HCT116 (cell line): ENCODE measurements around the gene P2RX1. TPM values are rescaled to one million over a fixed set of nuclear protein-coding genes. Genes with fewer than 3 reads are reported as not detected.

ENCODE experiments used
- ATAC-seq: fragments of 200-7000 bp; cut with Tn5 transposase; 2 replicates; pipeline ENCODE4 v1.9.1; 2020; ENCODE audit warnings: mild to moderate bottlenecking, moderate library complexity
- BruUV-seq: library from RNA; stranded (reverse); fragments of 400-500 nt; replicated peaks from 2 replicates; lab custom pipeline; 2021; lab: Mats Ljungman, UMichigan
- CTCF ChIA-PET: fragments of 300-600 bp; sonication (Branson Sonifier 250); formaldehyde crosslinking; loops from one replicate; lab custom pipeline; 2021; ENCODE audit warnings: antibody characterized with exemption; lab: Charles Lee
- POLR2A ChIA-PET: fragments of 300-600, 350-600 bp; sonication (Branson Sonifier 250); formaldehyde crosslinking; loops from one replicate; lab custom pipeline; 2021; ENCODE audit warnings: antibody characterized with exemption; lab: Charles Lee
- RAD21 ChIA-PET, 2 experiments: fragments of 300-600 bp; sonication (Branson Sonifier 250); formaldehyde crosslinking; loops; one replicate each; lab custom pipeline; 2023; ENCODE audit warnings: low total read pairs in 2 of 2; ENCODE audit not compliant: uncharacterized antibody in 2 of 2, unreplicated experiment in 2 of 2, low non-redundant PET in 1 of 2; lab: Charles Lee
- DNase-seq: peaks from one replicate; pipeline ENCODE4 v3.0.0-alpha.2; 2010; ENCODE audit warnings: low read depth, low spot score
- H2AFZ ChIP-seq: fragments of 200-600 bp; shearing (Covaris generic), sonication (generic); 2 replicates; pipeline ENCODE4 v1.6.1; 2017; ENCODE audit warnings: low read depth, mixed run types, mixed read lengths, antibody characterized with exemption, low read length; ENCODE audit not compliant: poor library complexity, severe bottlenecking
- H3K27ac ChIP-seq: 2 replicates; pipeline ENCODE4 v1.5.1; 2012; ENCODE audit warnings: low read depth, low read length
- H3K27me3 ChIP-seq: fragments of 200-600 bp; sonication (generic); 2 replicates; pipeline ENCODE4 v1.6.1; 2016; ENCODE audit warnings: mixed run types, low read length, mixed read lengths; ENCODE audit not compliant: insufficient read depth
- H3K36me3 ChIP-seq, 2 experiments: fragments of 200-500 bp in 1 of 2; fragments of 200-600 bp in 1 of 2; sonication (Bioruptor generic) in 1 of 2; sonication (generic) in 1 of 2; 2 replicates each; pipeline versions ENCODE4 v1.5.1 to v1.6.1; 2014 to 2016; ENCODE audit warnings: low read length in 2 of 2, inconsistent platforms in 1 of 2, mixed read lengths in 1 of 2, mixed run types in 1 of 2; ENCODE audit not compliant: insufficient read depth in 2 of 2, control insufficient read depth in 1 of 2
- H3K4me1 ChIP-seq, 2 experiments: fragments of 200-600 bp in 1 of 2; sonication (generic) in 1 of 2; 2 replicates each; pipeline versions ENCODE4 v1.5.1 to v1.6.1; 2012 to 2017; ENCODE audit warnings: low read length in 2 of 2, inconsistent platforms in 1 of 2, mild to moderate bottlenecking in 1 of 2, mixed read lengths in 1 of 2, mixed run types in 1 of 2, moderate library complexity in 1 of 2; ENCODE audit not compliant: insufficient read depth in 2 of 2, control insufficient read depth in 1 of 2
- H3K4me2 ChIP-seq: fragments of 200-600 bp; sonication (generic); 2 replicates; pipeline ENCODE4 v1.6.1; 2017; ENCODE audit warnings: mixed run types, low read length, mixed read lengths
- H3K4me3 ChIP-seq, 2 experiments: fragments of 200-600 bp in 1 of 2; sonication (generic) in 1 of 2; replicated peaks in 1 of 2; 2 replicates each; pipeline ENCODE4 v1.5.1; 2011 to 2016; ENCODE audit warnings: low read length in 2 of 2, control low read depth in 1 of 2, low read depth in 1 of 2, mild to moderate bottlenecking in 1 of 2, mixed read lengths in 1 of 2, mixed run types in 1 of 2
- H3K79me2 ChIP-seq: fragments of 200-600 bp; sonication (generic); 2 replicates; pipeline ENCODE4 v1.6.1; 2017; ENCODE audit warnings: mild to moderate bottlenecking, mixed run types, low read length, moderate library complexity, mixed read lengths; ENCODE audit not compliant: insufficient read depth
- H3K9ac ChIP-seq: fragments of 200-600 bp; sonication (generic); 2 replicates; pipeline ENCODE4 v1.6.1; 2016; ENCODE audit warnings: low read length, mixed read lengths
- H3K9me2 ChIP-seq: fragments of 200-600 bp; sonication (generic), shearing (Covaris generic); 2 replicates; pipeline ENCODE4 v1.6.1; 2017; ENCODE audit warnings: mixed run types, mild to moderate bottlenecking, moderate library complexity; ENCODE audit not compliant: insufficient read depth
- H3K9me3 ChIP-seq, 2 experiments: fragments of 200-500 bp in 1 of 2; fragments of 200-600 bp in 1 of 2; sonication (Bioruptor generic) in 1 of 2; sonication (generic) in 1 of 2; 2 replicates each; pipeline ENCODE4 v1.6.1; 2014 to 2017; ENCODE audit warnings: low read length in 2 of 2, mixed read lengths in 2 of 2, inconsistent platforms in 1 of 2, low read depth in 1 of 2, mild to moderate bottlenecking in 1 of 2, mixed run types in 1 of 2, moderate library complexity in 1 of 2; ENCODE audit not compliant: control insufficient read depth in 1 of 2, insufficient read depth in 1 of 2
- H4K20me1 ChIP-seq: fragments of 200-600 bp; sonication (generic), shearing (Covaris generic); 2 replicates; pipeline ENCODE4 v1.6.1; 2017; ENCODE audit warnings: mixed run types, mild to moderate bottlenecking, moderate library complexity; ENCODE audit not compliant: insufficient read depth
- ATF3 ChIP-seq: IDR thresholded peaks from 2 replicates; pipeline ENCODE4 v1.6.1; 2012
- CEBPB ChIP-seq: IDR thresholded peaks from 2 replicates; pipeline ENCODE4 v1.6.1; 2012; ENCODE audit warnings: low read depth
- MAX ChIP-seq: IDR thresholded peaks from 2 replicates; pipeline ENCODE4 v1.6.1; 2012
- REST ChIP-seq: IDR thresholded peaks from 2 replicates; pipeline ENCODE4 v1.6.1; 2012; ENCODE audit warnings: low read depth
- SRF ChIP-seq: IDR thresholded peaks from 2 replicates; pipeline ENCODE4 v1.6.1; 2012; ENCODE audit warnings: low read depth
- YY1 ChIP-seq: IDR thresholded peaks from 2 replicates; pipeline ENCODE4 v1.6.1; 2011; ENCODE audit warnings: low read length, low read depth, moderate library complexity, mild to moderate bottlenecking; ENCODE audit not compliant: insufficient replicate concordance; ENCODE audit errors: extremely low read depth
- ZFX ChIP-seq: fragments of 450-650 bp; IDR thresholded peaks from 2 replicates; pipeline ENCODE4 v1.6.1; 2017
- intact Hi-C: fragments of 100-400 bp; cut with micrococcal nuclease; formaldehyde crosslinking; loops from 2 replicates; pipeline ENCODE4 v1.10.0; 2022
- total RNA-seq: library from RNA; stranded (reverse); gene quantifications from one replicate; pipeline ENCODE4 v1.2.1, GENCODE V29; 2021; ENCODE audit not compliant: unreplicated experiment

P2RX1 gene
- total RNA-seq, 1 experiment from 2014 or later, result not detected

GRCh38 chr17:3887394-3887793 is 28.9 kb downstream of the P2RX1 start:
- no peaks in the 10 kb centered on the region for H3K27me3 ChIP-seq
- ATAC-seq (no peak), DNase-seq (no peak)
- H3K9me3 ChIP-seq, result no peaks in the 10 kb centered on the region
- H3K36me3 ChIP-seq, result peaks cover 4 to 13% of the 10 kb centered on the region in 2 experiments; a peak in 2 of 4 replicates
- TF ChIP-seq MAX (no peak), YY1 (no peak), ZFX (no peak), ATF3 (no peak), SRF (no peak), CEBPB (no peak), REST (no peak)
- ChIA-PET RAD21 (no interaction called here), POLR2A (no interaction called here), CTCF (no interaction called here)
- H3K9me2 ChIP-seq, result no peaks in the 10 kb centered on the region
- H3K4me3 ChIP-seq, result no peak overlapping the region
- H3K79me2 ChIP-seq, result peaks cover 16% of the 10 kb centered on the region; the same call in 1 of the 2 replicates
- peak overlapping the region; percentile 63 for H3K9ac ChIP-seq
- H4K20me1 ChIP-seq, result no peaks in the 10 kb centered on the region
- H2AFZ ChIP-seq, result no peak overlapping the region
- no TSS peak for BruUV-seq
- H3K4me2 ChIP-seq, result peak overlapping the region; percentile 89; the same call in 1 of the 2 replicates
- H3K4me1 ChIP-seq, result peaks cover 58 to 70% of the 10 kb centered on the region in 2 experiments
- intact Hi-C loops, result no loop called here
- peak overlapping the region; percentile 83 for H3K27ac ChIP-seq
